WTC11 (cell line): ENCODE results near the gene CCNF.

Experiments used
- ESRRA ChIP-seq: sonication (generic); formaldehyde crosslinking; IDR thresholded peaks from 2 replicates; pipeline ENCODE4 v1.8.1; 2022; ENCODE audit warnings: mild to moderate bottlenecking, missing genetic modification reagents, borderline replicate concordance
- HMGA2 ChIP-seq: fragments of 250-450 bp; sonication (Bioruptor Pico); IDR thresholded peaks from 2 replicates; pipeline ENCODE4 v1.4.0; 2021; ENCODE audit warnings: mild to moderate bottlenecking, moderate library complexity
- SP1 ChIP-seq: sonication (generic); formaldehyde crosslinking; conservative IDR thresholded peaks from 2 replicates; pipeline ENCODE4 v1.8.1; 2022; ENCODE audit warnings: missing genetic modification reagents
- TEAD1 ChIP-seq: sonication (generic); formaldehyde crosslinking; IDR thresholded peaks from 2 replicates; pipeline ENCODE4 v1.8.0; 2022; ENCODE audit warnings: mild to moderate bottlenecking, missing genetic modification reagents
- ZNF423 ChIP-seq: fragments of 250-450 bp; sonication (Bioruptor Pico); IDR thresholded peaks from 2 replicates; pipeline ENCODE4 v2.1.2; 2022; ENCODE audit warnings: mild to moderate bottlenecking, moderate library complexity
- TF ChIP-seq, protein P1 (sequence below): fragments of 200-600 bp; IDR thresholded peaks from 2 replicates; pipeline ENCODE4 v1.8.0; 2022; ENCODE audit warnings: antibody characterized with exemption
- TF ChIP-seq, protein P2 (sequence below): sonication (generic); formaldehyde crosslinking; IDR thresholded peaks from 2 replicates; pipeline ENCODE4 v1.8.1; 2023; ENCODE audit warnings: mild to moderate bottlenecking, missing genetic modification reagents, moderate library complexity

DNA sequence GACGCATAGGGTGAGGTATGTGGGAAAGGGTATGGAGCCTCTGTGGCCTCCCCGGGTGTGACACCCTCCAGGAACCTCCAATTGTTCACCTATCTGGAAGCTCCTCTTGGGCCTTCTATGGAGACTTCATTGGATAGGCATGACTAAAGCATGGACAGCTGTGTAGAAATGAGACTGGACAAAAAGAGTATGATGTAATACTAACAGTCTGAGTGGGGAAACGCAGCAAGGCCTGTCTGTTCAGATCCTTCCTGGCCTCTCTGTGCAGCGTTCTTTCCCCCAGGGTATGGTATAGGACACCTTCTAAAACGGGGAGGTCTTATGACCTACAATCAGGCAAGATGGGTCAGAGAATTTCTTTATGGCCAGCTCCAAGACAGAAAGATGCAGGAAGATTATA, 30.7 kb upstream of the CCNF start:
- TF ChIP-seq, protein P1, sequence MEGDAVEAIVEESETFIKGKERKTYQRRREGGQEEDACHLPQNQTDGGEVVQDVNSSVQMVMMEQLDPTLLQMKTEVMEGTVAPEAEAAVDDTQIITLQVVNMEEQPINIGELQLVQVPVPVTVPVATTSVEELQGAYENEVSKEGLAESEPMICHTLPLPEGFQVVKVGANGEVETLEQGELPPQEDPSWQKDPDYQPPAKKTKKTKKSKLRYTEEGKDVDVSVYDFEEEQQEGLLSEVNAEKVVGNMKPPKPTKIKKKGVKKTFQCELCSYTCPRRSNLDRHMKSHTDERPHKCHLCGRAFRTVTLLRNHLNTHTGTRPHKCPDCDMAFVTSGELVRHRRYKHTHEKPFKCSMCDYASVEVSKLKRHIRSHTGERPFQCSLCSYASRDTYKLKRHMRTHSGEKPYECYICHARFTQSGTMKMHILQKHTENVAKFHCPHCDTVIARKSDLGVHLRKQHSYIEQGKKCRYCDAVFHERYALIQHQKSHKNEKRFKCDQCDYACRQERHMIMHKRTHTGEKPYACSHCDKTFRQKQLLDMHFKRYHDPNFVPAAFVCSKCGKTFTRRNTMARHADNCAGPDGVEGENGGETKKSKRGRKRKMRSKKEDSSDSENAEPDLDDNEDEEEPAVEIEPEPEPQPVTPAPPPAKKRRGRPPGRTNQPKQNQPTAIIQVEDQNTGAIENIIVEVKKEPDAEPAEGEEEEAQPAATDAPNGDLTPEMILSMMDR, result no peak
- TF ChIP-seq ESRRA (CRISPR knock-in tag) (no peak), TEAD1 (CRISPR knock-in tag) (no peak), ZNF423 (CRISPR knock-in tag) (no peak), SP1 (no peak), HMGA2 (CRISPR knock-in tag) (no peak)
- TF ChIP-seq, protein P2, sequence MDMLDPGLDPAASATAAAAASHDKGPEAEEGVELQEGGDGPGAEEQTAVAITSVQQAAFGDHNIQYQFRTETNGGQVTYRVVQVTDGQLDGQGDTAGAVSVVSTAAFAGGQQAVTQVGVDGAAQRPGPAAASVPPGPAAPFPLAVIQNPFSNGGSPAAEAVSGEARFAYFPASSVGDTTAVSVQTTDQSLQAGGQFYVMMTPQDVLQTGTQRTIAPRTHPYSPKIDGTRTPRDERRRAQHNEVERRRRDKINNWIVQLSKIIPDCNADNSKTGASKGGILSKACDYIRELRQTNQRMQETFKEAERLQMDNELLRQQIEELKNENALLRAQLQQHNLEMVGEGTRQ (CRISPR knock-in tag), result no peak
